HepG2 (cell line): ENCODE results near the gene PPP4R4. TPM values are rescaled to one million over a fixed set of nuclear protein-coding genes. Genes with fewer than 3 reads are reported as not detected.

Source experiments
- ARID4A ChIP-seq: sonication (generic); formaldehyde crosslinking; IDR thresholded peaks from 2 replicates; pipeline ENCODE4 v1.5.0; 2020; ENCODE audit warnings: mild to moderate bottlenecking, missing genetic modification reagents, borderline replicate concordance
- ARNTL ChIP-seq: sonication (generic); formaldehyde crosslinking; IDR thresholded peaks from 2 replicates; pipeline ENCODE4 v1.4.0; 2020; ENCODE audit warnings: mild to moderate bottlenecking, missing genetic modification reagents
- HINFP ChIP-seq: sonication (generic); formaldehyde crosslinking; IDR thresholded peaks from 2 replicates; pipeline ENCODE4 v1.4.0; 2020; ENCODE audit warnings: low read depth, mild to moderate bottlenecking, missing genetic modification reagents
- MBD4 ChIP-seq: IDR thresholded peaks from 2 replicates; pipeline ENCODE4 v1.6.1; 2012; ENCODE audit warnings: low read length, inconsistent platforms, borderline replicate concordance
- MEIS2 ChIP-seq: sonication (generic); formaldehyde crosslinking; IDR thresholded peaks from 2 replicates; pipeline ENCODE4 v1.9.0; 2021; ENCODE audit warnings: mild to moderate bottlenecking, missing genetic modification reagents
- RARG ChIP-seq: sonication (generic); formaldehyde crosslinking; IDR thresholded peaks from 2 replicates; pipeline ENCODE4 v1.4.0; 2020; ENCODE audit warnings: low read depth, mild to moderate bottlenecking, missing genetic modification reagents
- SAP130 ChIP-seq: IDR thresholded peaks from 2 replicates; pipeline ENCODE4 v1.6.1; 2016; ENCODE audit warnings: low read depth
- SRSF9 ChIP-seq: fragments of 200-400 bp; formaldehyde crosslinking; IDR thresholded peaks from 2 replicates; pipeline ENCODE4 v1.6.1; 2018; ENCODE audit warnings: borderline replicate concordance, mild to moderate bottlenecking, low read depth, low read length; ENCODE audit not compliant: insufficient read depth, poor library complexity, severe bottlenecking
- ZBTB8A ChIP-seq: sonication (generic); formaldehyde crosslinking; IDR thresholded peaks from 2 replicates; pipeline ENCODE4 v1.4.0; 2020; ENCODE audit warnings: mild to moderate bottlenecking, low read depth, missing genetic modification reagents, borderline replicate concordance
- ZFP36 ChIP-seq: fragments of 150-350 bp; IDR thresholded peaks from 2 replicates; pipeline ENCODE4 v1.6.1; 2018; ENCODE audit warnings: borderline replicate concordance, low read length, low read depth; ENCODE audit not compliant: partially characterized antibody
- ZNF296 ChIP-seq: sonication (generic); formaldehyde crosslinking; conservative IDR thresholded peaks from 2 replicates; pipeline ENCODE4 v1.5.0; 2020; ENCODE audit warnings: mild to moderate bottlenecking, missing genetic modification reagents
- ZNF441 ChIP-seq: sonication (generic); formaldehyde crosslinking; IDR thresholded peaks from 2 replicates; pipeline ENCODE4 v1.7.0; 2021; ENCODE audit warnings: missing genetic modification reagents, borderline replicate concordance
- ZNF446 ChIP-seq: sonication (generic); formaldehyde crosslinking; IDR thresholded peaks from 2 replicates; pipeline ENCODE4 v1.5.0; 2020; ENCODE audit warnings: mild to moderate bottlenecking, missing genetic modification reagents
- ZNF543 ChIP-seq: sonication (generic); formaldehyde crosslinking; IDR thresholded peaks from 2 replicates; pipeline ENCODE4 v1.4.0; 2020; ENCODE audit warnings: mild to moderate bottlenecking, missing genetic modification reagents
- ZNF569 ChIP-seq: sonication (generic); formaldehyde crosslinking; IDR thresholded peaks from 2 replicates; pipeline ENCODE4 v1.5.0; 2020; ENCODE audit warnings: mild to moderate bottlenecking, missing genetic modification reagents, moderate library complexity, borderline replicate concordance
- polyA plus RNA-seq, 8 experiments: library from polyadenylated mRNA; depleted of rRNA in 3 of 8; stranded (reverse) in 7 of 8; unstranded in 1 of 8; fragments of >200 nt; fragmentation: Illumina TruSeq in 4 of 8; extraction: Trizol in 4 of 8; gene quantifications; 2 replicates each; pipeline versions ENCODE4 v1.2.1 to v1.2.3, GENCODE V29; 2011 to 2016; ENCODE audit warnings: low read depth in 4 of 8, missing spikeins in 1 of 8, mixed read lengths in 1 of 8; ENCODE audit not compliant: insufficient read depth in 1 of 8
- total RNA-seq, 5 experiments: library from RNA; depleted of rRNA; stranded (reverse); fragments of >200 nt; fragmentation: Illumina TruSeq; extraction: Trizol; gene quantifications; 2 replicates each; pipeline ENCODE4 v1.2.3, GENCODE V29; 2016; ENCODE audit warnings: low read depth in 1 of 5
- TF ChIP-seq, protein P1 (sequence below): fragments of 450-650 bp; IDR thresholded peaks from 2 replicates; pipeline ENCODE4 v1.6.1; 2017; ENCODE audit warnings: mild to moderate bottlenecking
- TF ChIP-seq, protein P2 (sequence below): IDR thresholded peaks from 2 replicates; pipeline ENCODE4 v1.6.1; 2016; ENCODE audit warnings: mild to moderate bottlenecking, missing biosample characterization, missing genetic modification reagents
- TF ChIP-seq, protein P3 (sequence below): sonication (generic); formaldehyde crosslinking; IDR thresholded peaks from 2 replicates; pipeline ENCODE4 v1.4.0; 2020; ENCODE audit warnings: missing genetic modification reagents

PPP4R4 gene
- total and polyA plus RNA-seq, 2 of the 13 experiments (the other 11 are each of a cell fraction or from before 2014, with no cell fraction given), result 9.5 to 19.8 TPM

- TF ChIP-seq HINFP (peak; percentile 46; the same call in 1 of the 2 replicates), RARG (CRISPR knock-in tag) (no peak), ZNF569 (CRISPR knock-in tag) (no peak), ZNF296 (CRISPR knock-in tag) (no peak), ZNF441 (CRISPR knock-in tag) (0 out of 2 replicates have a peak, but pooled peaks have one; percentile 31), ZBTB8A (CRISPR knock-in tag) (no peak), MEIS2 (CRISPR knock-in tag) (peak; percentile 76), SRSF9 (no peak), ARNTL (CRISPR knock-in tag) (no peak), ZNF446 (no peak), MBD4 (no peak), ZFP36 (no peak), ARID4A (CRISPR knock-in tag) (0 out of 2 replicates have a peak, but pooled peaks have one; percentile 26), ZNF543 (no peak), SAP130 (peak; percentile 69)
- TF ChIP-seq, protein P1, sequence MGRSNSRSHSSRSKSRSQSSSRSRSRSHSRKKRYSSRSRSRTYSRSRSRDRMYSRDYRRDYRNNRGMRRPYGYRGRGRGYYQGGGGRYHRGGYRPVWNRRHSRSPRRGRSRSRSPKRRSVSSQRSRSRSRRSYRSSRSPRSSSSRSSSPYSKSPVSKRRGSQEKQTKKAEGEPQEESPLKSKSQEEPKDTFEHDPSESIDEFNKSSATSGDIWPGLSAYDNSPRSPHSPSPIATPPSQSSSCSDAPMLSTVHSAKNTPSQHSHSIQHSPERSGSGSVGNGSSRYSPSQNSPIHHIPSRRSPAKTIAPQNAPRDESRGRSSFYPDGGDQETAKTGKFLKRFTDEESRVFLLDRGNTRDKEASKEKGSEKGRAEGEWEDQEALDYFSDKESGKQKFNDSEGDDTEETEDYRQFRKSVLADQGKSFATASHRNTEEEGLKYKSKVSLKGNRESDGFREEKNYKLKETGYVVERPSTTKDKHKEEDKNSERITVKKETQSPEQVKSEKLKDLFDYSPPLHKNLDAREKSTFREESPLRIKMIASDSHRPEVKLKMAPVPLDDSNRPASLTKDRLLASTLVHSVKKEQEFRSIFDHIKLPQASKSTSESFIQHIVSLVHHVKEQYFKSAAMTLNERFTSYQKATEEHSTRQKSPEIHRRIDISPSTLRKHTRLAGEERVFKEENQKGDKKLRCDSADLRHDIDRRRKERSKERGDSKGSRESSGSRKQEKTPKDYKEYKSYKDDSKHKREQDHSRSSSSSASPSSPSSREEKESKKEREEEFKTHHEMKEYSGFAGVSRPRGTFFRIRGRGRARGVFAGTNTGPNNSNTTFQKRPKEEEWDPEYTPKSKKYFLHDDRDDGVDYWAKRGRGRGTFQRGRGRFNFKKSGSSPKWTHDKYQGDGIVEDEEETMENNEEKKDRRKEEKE, result no peak
- TF ChIP-seq, protein P2, sequence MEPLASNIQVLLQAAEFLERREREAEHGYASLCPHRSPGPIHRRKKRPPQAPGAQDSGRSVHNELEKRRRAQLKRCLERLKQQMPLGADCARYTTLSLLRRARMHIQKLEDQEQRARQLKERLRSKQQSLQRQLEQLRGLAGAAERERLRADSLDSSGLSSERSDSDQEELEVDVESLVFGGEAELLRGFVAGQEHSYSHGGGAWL (CRISPR knock-in tag), result no peak
- TF ChIP-seq, protein P3, sequence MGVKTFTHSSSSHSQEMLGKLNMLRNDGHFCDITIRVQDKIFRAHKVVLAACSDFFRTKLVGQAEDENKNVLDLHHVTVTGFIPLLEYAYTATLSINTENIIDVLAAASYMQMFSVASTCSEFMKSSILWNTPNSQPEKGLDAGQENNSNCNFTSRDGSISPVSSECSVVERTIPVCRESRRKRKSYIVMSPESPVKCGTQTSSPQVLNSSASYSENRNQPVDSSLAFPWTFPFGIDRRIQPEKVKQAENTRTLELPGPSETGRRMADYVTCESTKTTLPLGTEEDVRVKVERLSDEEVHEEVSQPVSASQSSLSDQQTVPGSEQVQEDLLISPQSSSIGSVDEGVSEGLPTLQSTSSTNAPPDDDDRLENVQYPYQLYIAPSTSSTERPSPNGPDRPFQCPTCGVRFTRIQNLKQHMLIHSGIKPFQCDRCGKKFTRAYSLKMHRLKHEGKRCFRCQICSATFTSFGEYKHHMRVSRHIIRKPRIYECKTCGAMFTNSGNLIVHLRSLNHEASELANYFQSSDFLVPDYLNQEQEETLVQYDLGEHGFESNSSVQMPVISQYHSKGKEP (CRISPR knock-in tag), result no peak
Observed at GRCh38 chr14:94173885-94174603, at the start of gene PPP4R4 (continued).
